ENCODE data around the gene WDR64. TPM values are rescaled to one million over a fixed set of nuclear protein-coding genes. Genes with fewer than 3 reads are reported as not detected.

WDR64 gene
- total and polyA plus RNA-seq, 2 experiments from 2014 or later, result not detected

- ATAC-seq, result no peak
- no peaks in the 10 kb centered on the region for H3K27me3 ChIP-seq (ENCODE audit: insufficient read depth)
- H3K9me2 ChIP-seq (ENCODE audit: insufficient read depth), result no peaks in the 10 kb centered on the region
- H3F3A ChIP-seq (replicated peaks; ENCODE audit: low read depth), result no peaks in the 10 kb centered on the region
- peaks cover 28% of the 10 kb centered on the region for H3K4me1 Mint-ChIP-seq
- H3K9me3 Mint-ChIP-seq, result no peaks in the 10 kb centered on the region
- H3K36me3 ChIP-seq (ENCODE audit: insufficient read depth), result no peaks in the 10 kb centered on the region
- TF ChIP-seq ZNF114 (CRISPR knock-in tag; IDR thresholded peaks at IDR 0.05) (no peak), CTCF (conservative IDR thresholded peaks at IDR 0.05; ENCODE audit: low read depth in 2 of 2) (no peak), EZH2phosphoT487 (IDR thresholded peaks at IDR 0.05; ENCODE audit: unreplicated experiment) (no peak), CREB1 (CRISPR knock-in tag; IDR thresholded peaks at IDR 0.05; ENCODE audit: low read depth) (no peak), POLR2AphosphoS5 (IDR thresholded peaks at IDR 0.05; ENCODE audit: low read depth) (no peak), EZH2 (IDR thresholded peaks at IDR 0.05; ENCODE audit: low read depth, unreplicated experiment) (no peak), ZNF462 (CRISPR knock-in tag; IDR thresholded peaks at IDR 0.05) (no peak), ZNF331 (CRISPR knock-in tag; IDR thresholded peaks at IDR 0.05; ENCODE audit: low read depth) (no peak), JUNB (IDR thresholded peaks at IDR 0.05; ENCODE audit: unreplicated experiment) (no peak), ETS1 (IDR thresholded peaks at IDR 0.05) (no peak), STAT1 (IDR thresholded peaks at IDR 0.05; ENCODE audit: unreplicated experiment) (no peak), NANOG (IDR thresholded peaks at IDR 0.05; ENCODE audit: borderline replicate concordance) (no peak), REST (IDR thresholded peaks at IDR 0.05; ENCODE audit: unreplicated experiment) (no peak)
- no peak for DNase-seq (ENCODE audit: low spot score)
- no peak overlapping the region for H3K4me2 ChIP-seq
- peaks cover 14% of the 10 kb centered on the region; the same call in 1 of the 2 replicates for H3K4me1 ChIP-seq (ENCODE audit: insufficient read depth)
- H3K27ac Mint-ChIP-seq, result no peak overlapping the region
- no peaks in the 10 kb centered on the region for H3K79me2 ChIP-seq (replicated peaks; ENCODE audit: insufficient read depth)
- H2AFZ ChIP-seq, result peak overlapping the region; percentile 73
- no peak overlapping the region for H3K4me3 ChIP-seq
- H3K27ac ChIP-seq (ENCODE audit: low read depth), result no peak overlapping the region
- no peaks in the 10 kb centered on the region for H4K20me1 ChIP-seq (replicated peaks; ENCODE audit: insufficient read depth)
- no peaks in the 10 kb centered on the region for H3K27me3 Mint-ChIP-seq (ENCODE audit: insufficient read depth, low read depth, poor library complexity)
- 0 out of 3 replicates have a peak, but pooled peaks cover 4% of the 10 kb centered on the region for H3K36me3 Mint-ChIP-seq (ENCODE audit: low read depth)
- H3K4me3 Mint-ChIP-seq, result no peak overlapping the region
Observed at GRCh38 chr1:241749945-241750695, 98.0 kb downstream of the WDR64 start.
